Neural cell (in vitro differentiated cells): ENCODE data around the gene GUCY1A2. TPM values are rescaled to one million over a fixed set of nuclear protein-coding genes. Genes with fewer than 3 reads are reported as not detected.

Experiments used
- H2AFZ ChIP-seq: fragments of 200-600, 300-800 bp; sonication (generic), shearing (Covaris generic); 2 replicates; pipeline ENCODE4 v1.6.0; 2014; ENCODE audit warnings: low read depth, mild to moderate bottlenecking, antibody characterized with exemption, low read length, moderate library complexity
- H3F3A ChIP-seq: fragments of 200-600 bp; shearing (Covaris generic); 2 replicates; pipeline ENCODE4 v1.6.1; 2016; ENCODE audit warnings: mild to moderate bottlenecking, moderate library complexity, mixed read lengths, antibody characterized with exemption, low read length; ENCODE audit not compliant: insufficient read depth, poor library complexity, severe bottlenecking
- H3K27ac ChIP-seq: fragments of 200-600, 300-800 bp; sonication (generic), shearing (Covaris generic); 2 replicates; pipeline ENCODE4 v1.5.1; 2014; ENCODE audit warnings: mild to moderate bottlenecking, low read length, moderate library complexity
- H3K27me3 ChIP-seq: fragments of 300-800, 200-600 bp; sonication (generic), shearing (Covaris generic); 2 replicates; pipeline ENCODE4 v1.6.0; 2014; ENCODE audit warnings: mild to moderate bottlenecking, low read depth, low read length, moderate library complexity; ENCODE audit not compliant: insufficient read depth
- H3K36me3 ChIP-seq: fragments of 300-800, 200-600 bp; sonication (generic), shearing (Covaris generic); 2 replicates; pipeline ENCODE4 v1.5.1; 2014; ENCODE audit warnings: mild to moderate bottlenecking, antibody characterized with exemption, low read length, moderate library complexity; ENCODE audit not compliant: insufficient read depth
- H3K4me2 ChIP-seq: fragments of 300-800, 200-600 bp; sonication (generic), shearing (Covaris generic); 2 replicates; pipeline ENCODE4 v1.6.0; 2014; ENCODE audit warnings: mild to moderate bottlenecking, low read length
- H3K4me3 ChIP-seq: fragments of 300-800, 200-600 bp; sonication (generic), shearing (Covaris generic); 2 replicates; pipeline ENCODE4 v1.5.1; 2014; ENCODE audit warnings: mild to moderate bottlenecking, low read length, moderate library complexity
- H3K79me2 ChIP-seq: fragments of 200-600 bp; shearing (Covaris generic); replicated peaks from 2 replicates; pipeline ENCODE4 v1.6.0; 2014; ENCODE audit warnings: mild to moderate bottlenecking, low read length, moderate library complexity; ENCODE audit not compliant: insufficient read depth
- H3K9ac ChIP-seq: fragments of 300-800, 200-600 bp; sonication (generic), shearing (Covaris generic); 2 replicates; pipeline ENCODE4 v1.6.1; 2016; ENCODE audit warnings: mild to moderate bottlenecking, low read length, mixed read lengths
- H3K9me2 ChIP-seq: fragments of 200-600 bp; shearing (Covaris generic); 2 replicates; pipeline ENCODE4 v1.6.1; 2016; ENCODE audit warnings: mild to moderate bottlenecking, low read length, mixed read lengths; ENCODE audit not compliant: insufficient read depth
- H3K9me3 ChIP-seq: fragments of 200-600, 300-800 bp; sonication (generic), shearing (Covaris generic); 2 replicates; pipeline ENCODE4 v1.6.1; 2016; ENCODE audit warnings: mild to moderate bottlenecking, mixed run types, low read length, moderate library complexity, mixed read lengths
- H4K20me1 ChIP-seq: fragments of 200-600 bp; shearing (Covaris generic); 2 replicates; pipeline ENCODE4 v1.6.1; 2016; ENCODE audit warnings: mild to moderate bottlenecking, mixed run types; ENCODE audit not compliant: insufficient read depth
- CTCF ChIP-seq: fragments of 450-650 bp; IDR thresholded peaks from 2 replicates; pipeline ENCODE4 v1.5.1; 2014; ENCODE audit warnings: antibody characterized with exemption, mild to moderate bottlenecking, moderate library complexity; ENCODE audit not compliant: poor library complexity, severe bottlenecking
- EP300 ChIP-seq: fragments of 450-650 bp; conservative IDR thresholded peaks from 2 replicates; pipeline ENCODE4 v1.6.1; 2014; ENCODE audit warnings: antibody characterized with exemption, mild to moderate bottlenecking, moderate library complexity; ENCODE audit not compliant: poor library complexity, severe bottlenecking
- EZH2 ChIP-seq: fragments of 200-600, 300-800 bp; shearing (Covaris generic), sonication (generic); IDR thresholded peaks from 2 replicates; pipeline ENCODE4 v1.6.1; 2014; ENCODE audit warnings: antibody characterized with exemption, low read length, borderline replicate concordance, mild to moderate bottlenecking; ENCODE audit not compliant: insufficient read depth, poor library complexity, severe bottlenecking
- MXI1 ChIP-seq: fragments of 450-650 bp; conservative IDR thresholded peaks from 2 replicates; pipeline ENCODE4 v1.6.1; 2014; ENCODE audit warnings: antibody characterized with exemption, mild to moderate bottlenecking; ENCODE audit not compliant: poor library complexity, severe bottlenecking
- POLR2AphosphoS5 ChIP-seq: IDR thresholded peaks from 2 replicates; pipeline ENCODE4 v1.6.1; 2012
- RAD21 ChIP-seq: fragments of 450-650 bp; conservative IDR thresholded peaks from 2 replicates; pipeline ENCODE4 v1.6.1; 2014; ENCODE audit warnings: antibody characterized with exemption, mild to moderate bottlenecking, moderate library complexity
- REST ChIP-seq: IDR thresholded peaks from 2 replicates; pipeline ENCODE4 v1.6.1; 2012; ENCODE audit warnings: borderline replicate concordance
- SMC3 ChIP-seq: fragments of 450-650 bp; conservative IDR thresholded peaks from 2 replicates; pipeline ENCODE4 v1.6.1; 2014; ENCODE audit warnings: antibody characterized with exemption, mild to moderate bottlenecking, moderate library complexity; ENCODE audit not compliant: poor library complexity
- TAF1 ChIP-seq: IDR thresholded peaks from 2 replicates; pipeline ENCODE4 v1.6.1; 2012; ENCODE audit warnings: low read depth
- polyA plus RNA-seq: library from polyadenylated mRNA; depleted of rRNA; stranded (reverse); fragments of >200 nt; gene quantifications from 2 replicates; pipeline ENCODE4 v1.2.3, GENCODE V29; 2014

GUCY1A2 gene
- polyA plus RNA-seq, 1 donor from 2014 or later, result 5.1 TPM

DNA sequence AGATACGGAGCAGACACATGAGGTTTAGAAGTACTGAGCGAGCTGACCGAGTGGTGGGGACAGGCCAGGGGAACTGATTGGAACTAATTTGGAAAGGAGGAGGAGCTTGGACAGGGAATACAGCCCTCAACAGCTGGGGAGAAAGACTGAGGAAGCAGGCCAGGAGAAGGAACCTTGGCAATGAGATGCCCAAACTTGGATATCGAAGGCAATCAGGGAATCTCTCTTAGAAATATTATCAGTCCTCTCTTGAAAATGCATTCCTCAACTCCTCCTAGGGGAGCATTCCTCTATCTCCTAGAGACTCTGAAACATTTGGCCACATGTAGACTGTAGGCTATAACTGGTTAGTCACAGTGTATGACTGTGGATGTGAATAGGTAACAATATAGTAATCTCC, 284.6 kb downstream of the GUCY1A2 start:
- Histone ChIP-seq H3K4me2 (no peak overlapping the region), H2AFZ (no peak overlapping the region), H3K9ac (no peak overlapping the region), H3K9me3 (peaks cover 4% of the 10 kb centered on the region), H3K36me3 (no peaks in the 10 kb centered on the region), H3K4me3 (no peak overlapping the region), H3K79me2 (no peaks in the 10 kb centered on the region), H3K27ac (no peak overlapping the region), H3F3A (no peaks in the 10 kb centered on the region), H4K20me1 (no peaks in the 10 kb centered on the region), H3K9me2 (no peaks in the 10 kb centered on the region), H3K27me3 (no peaks in the 10 kb centered on the region)
- no peak for TF ChIP-seq MXI1
- TF ChIP-seq REST, result no peak
- TF ChIP-seq POLR2AphosphoS5, result no peak
- TF ChIP-seq EZH2, result no peak
- TF ChIP-seq CTCF, result no peak
- no peak for TF ChIP-seq SMC3

DNA sequence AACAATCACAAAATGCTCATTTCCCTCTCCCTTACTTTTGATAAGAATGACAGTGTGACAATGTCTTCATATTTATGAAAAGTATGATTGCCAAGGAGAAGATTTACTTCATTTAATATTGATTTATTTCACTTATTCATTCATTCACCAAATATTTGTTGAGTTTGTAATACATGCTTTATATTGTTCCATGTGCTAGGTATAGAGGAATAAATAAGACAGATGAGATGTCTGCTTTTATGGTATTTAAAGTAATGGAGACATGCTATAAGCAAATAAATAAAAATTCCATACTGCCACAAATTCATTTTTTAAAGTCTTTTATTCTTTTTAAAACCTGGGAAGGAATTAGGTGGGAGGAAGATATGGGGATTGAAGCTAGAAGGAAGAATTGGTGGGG, 289.4 kb downstream of the GUCY1A2 start:
- Histone ChIP-seq H3K9me3 (no peaks in the 10 kb centered on the region), H3K27ac (no peak overlapping the region)
- TF ChIP-seq RAD21 (no peak), MXI1 (no peak), SMC3 (no peak), EZH2 (no peak), REST (no peak), TAF1 (no peak), POLR2AphosphoS5 (no peak), EP300 (no peak), CTCF (no peak)

More for the DNA sequence above, 289.4 kb downstream of the GUCY1A2 start:
- no peaks in the 10 kb centered on the region for H3F3A ChIP-seq
- no peak overlapping the region for H3K4me3 ChIP-seq
- H3K36me3 ChIP-seq, result no peaks in the 10 kb centered on the region
- no peak overlapping the region for H3K9ac ChIP-seq
- no peaks in the 10 kb centered on the region for H3K27me3 ChIP-seq
- H4K20me1 ChIP-seq, result no peaks in the 10 kb centered on the region
- H2AFZ ChIP-seq, result no peak overlapping the region
- H3K9me2 ChIP-seq, result no peaks in the 10 kb centered on the region
- no peak overlapping the region for H3K4me2 ChIP-seq
- no peaks in the 10 kb centered on the region for H3K79me2 ChIP-seq
